Measurements from ENCODE around the gene ZNF662. TPM values are rescaled to one million over a fixed set of nuclear protein-coding genes. Genes with fewer than 3 reads are reported as not detected.

The ZNF662 gene
- total and polyA plus RNA-seq, 2 of the 8 experiments (the other 6 are each of a cell fraction or from before 2014, with no cell fraction given) = 0.03 TPM; not detected in 1

DNA sequence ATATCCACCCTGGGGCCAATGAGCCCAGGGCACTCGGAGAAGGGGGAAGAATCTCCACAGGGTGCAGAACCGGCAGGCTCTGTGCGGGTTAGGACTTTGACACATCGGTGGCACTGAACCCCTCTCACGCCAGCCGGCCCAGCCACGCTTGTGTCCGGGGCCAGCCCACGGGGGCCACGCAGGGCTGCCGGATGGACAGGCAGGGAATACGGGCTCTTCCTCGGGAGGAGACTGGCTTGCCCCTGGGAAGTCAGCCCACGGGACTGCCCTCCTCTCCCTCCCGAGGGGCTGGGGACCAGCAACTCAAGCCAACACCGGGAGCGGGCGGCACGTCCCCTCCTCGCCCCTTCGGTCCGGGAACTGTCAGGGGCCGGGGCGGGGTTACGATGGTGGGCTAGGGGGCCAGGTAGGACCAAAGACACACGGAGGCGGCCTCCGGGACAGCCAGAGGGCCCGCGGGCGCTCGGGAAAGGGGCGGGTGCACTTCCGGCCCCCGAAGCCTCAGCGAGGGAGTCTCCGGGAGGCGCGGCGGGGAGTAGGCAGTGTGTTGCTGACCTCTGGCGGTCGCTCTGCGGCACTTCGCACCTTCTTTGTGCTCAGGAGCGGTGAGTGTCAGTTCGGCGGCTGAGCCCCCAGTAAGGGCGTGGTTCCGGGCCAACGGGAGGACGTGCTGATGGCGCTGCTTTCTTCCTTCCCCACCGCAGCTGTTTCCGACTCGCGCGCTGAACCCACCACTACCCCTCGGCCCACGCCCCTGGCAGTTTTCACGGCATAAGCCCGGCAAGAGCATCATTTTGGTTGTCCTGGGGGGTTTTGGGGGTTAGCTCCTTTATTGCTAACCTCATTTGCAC lies 25.1 kb upstream of the ZNF662 start (continued):
- TF ChIP-seq RNF2 (IDR thresholded peaks at IDR 0.05; ENCODE audit: borderline replicate concordance, low read depth, low read length, missing control alignments, poor library complexity, severe bottlenecking) (no peak), ASH2L (IDR thresholded peaks at IDR 0.05; ENCODE audit: low read length) (peak; percentile 70), PHF8 (conservative IDR thresholded peaks at IDR 0.05; ENCODE audit: low read depth, low read length) (0 out of 2 replicates have a peak, but pooled peaks have one; percentile 38), RXRA (IDR thresholded peaks at IDR 0.05; ENCODE audit: insufficient read depth, low read depth, low read length) (no peak), EP300 (IDR thresholded peaks at IDR 0.05; ENCODE audit: borderline replicate concordance in 1 of 2, low read depth in 2 of 2, low read length in 2 of 2) (0 out of 3 replicates have a peak, but pooled peaks of 1 of the 2 experiments have one; percentile 11), JUND (IDR thresholded peaks at IDR 0.05; ENCODE audit: low read length) (no peak), TAF7 (optimal IDR thresholded peaks at IDR 0.05; ENCODE audit: borderline replicate concordance, low read depth, low read length) (no peak), POLR2A (IDR thresholded peaks at IDR 0.05; ENCODE audit: control extremely low read depth in 1 of 2, low read depth in 2 of 2, low read length in 2 of 2) (peak in 1 of 2 experiments; percentile 42; a peak in 1 of 3 replicates), YY1 (IDR thresholded peaks at IDR 0.05; ENCODE audit: low read depth, low read length) (peak; percentile 67; the same call in 1 of the 2 replicates), SIN3A (conservative IDR thresholded peaks at IDR 0.05 in 1 of 2, IDR thresholded peaks at IDR 0.05 in 1 of 2; ENCODE audit: low read depth in 1 of 2, low read length in 2 of 2) (peak in 1 of 2 experiments; percentile 47; a peak in 1 of 4 replicates), CTCF (IDR thresholded peaks at IDR 0.05; ENCODE audit: control extremely low read depth in 1 of 3, insufficient read depth in 1 of 3, low read depth in 1 of 3, low read length in 3 of 3) (peak; percentile 86 to 91 (median 87)), FOSL1 (IDR thresholded peaks at IDR 0.05; ENCODE audit: insufficient read depth, low read depth, low read length) (no peak), SAP30 (IDR thresholded peaks at IDR 0.05; ENCODE audit: insufficient read depth, insufficient replicate concordance, low read length) (no peak), KDM4A (IDR thresholded peaks at IDR 0.05; ENCODE audit: low read depth, low read length, severe bottlenecking) (peak; percentile 69), SIX5 (IDR thresholded peaks at IDR 0.05; ENCODE audit: low read depth, low read length) (no peak), POLR2AphosphoS5 (IDR thresholded peaks at IDR 0.05; ENCODE audit: low read depth, low read length) (peak; percentile 25; the same call in 1 of the 2 replicates), GABPA (IDR thresholded peaks at IDR 0.05; ENCODE audit: borderline replicate concordance, insufficient read depth, low read length) (peak; percentile 51; the same call in 1 of the 2 replicates)
- TF ChIP-seq, protein P1, sequence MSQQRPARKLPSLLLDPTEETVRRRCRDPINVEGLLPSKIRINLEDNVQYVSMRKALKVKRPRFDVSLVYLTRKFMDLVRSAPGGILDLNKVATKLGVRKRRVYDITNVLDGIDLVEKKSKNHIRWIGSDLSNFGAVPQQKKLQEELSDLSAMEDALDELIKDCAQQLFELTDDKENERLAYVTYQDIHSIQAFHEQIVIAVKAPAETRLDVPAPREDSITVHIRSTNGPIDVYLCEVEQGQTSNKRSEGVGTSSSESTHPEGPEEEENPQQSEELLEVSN (IDR thresholded peaks at IDR 0.05) = peak; percentile 49; the same call in 1 of the 2 replicates
